ENCODE results near the gene PTTG1IP. TPM values are rescaled to one million over a fixed set of nuclear protein-coding genes. Genes with fewer than 3 reads are reported as not detected.

PTTG1IP gene
- total RNA-seq, 1 donor from 2014 or later, result 240 TPM

DNA sequence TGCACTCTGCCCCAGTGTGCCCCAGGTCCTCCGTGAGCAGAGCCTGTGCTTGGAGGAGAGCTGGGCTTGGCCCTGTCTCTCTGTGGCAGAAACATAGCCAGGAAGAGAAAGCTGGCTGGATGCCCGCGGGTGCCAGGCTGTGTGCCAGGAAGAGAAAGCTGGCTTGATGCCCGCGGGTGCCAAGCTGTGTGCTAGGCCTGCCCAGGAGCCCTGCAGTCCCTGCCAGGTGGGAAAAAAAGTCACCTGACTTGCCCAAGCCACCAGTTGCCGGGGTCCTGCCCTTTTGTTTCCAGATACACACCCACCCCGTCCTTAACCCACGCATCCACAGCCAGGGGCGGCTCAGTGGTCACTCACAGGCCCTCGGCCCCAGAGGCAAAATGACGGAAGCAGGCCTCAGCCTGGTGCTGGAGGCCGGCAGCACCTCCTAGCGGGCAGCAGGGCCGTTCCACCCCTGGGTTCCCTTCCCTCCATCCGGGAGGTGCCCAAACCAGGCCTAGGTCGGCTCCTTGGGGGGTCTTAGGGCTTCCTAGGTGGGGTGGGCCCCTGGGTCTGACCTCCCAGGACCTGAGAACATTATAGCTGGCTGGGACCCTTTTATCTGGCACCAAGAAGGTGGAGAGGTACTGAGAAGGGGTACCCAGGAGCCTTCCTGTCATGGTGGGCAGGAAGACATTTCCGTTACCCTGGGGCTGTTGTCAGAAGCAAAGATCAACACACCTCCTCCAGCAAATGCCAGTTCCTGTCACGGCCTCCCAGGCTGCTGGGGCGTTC, 38.1 kb upstream of the PTTG1IP start:
- Mint-ChIP-seq H3K4me3 (ENCODE audit: unreplicated experiment) (no peak overlapping the region), H3K4me1 (ENCODE audit: low read depth, unreplicated experiment) (peaks cover 1% of the 10 kb centered on the region), H3K36me3 (ENCODE audit: low read depth, unreplicated experiment) (no peaks in the 10 kb centered on the region), H3K27ac (ENCODE audit: unreplicated experiment) (no peak overlapping the region), H3K9me3 (ENCODE audit: unreplicated experiment) (no peaks in the 10 kb centered on the region), H3K27me3 (ENCODE audit: low read depth, unreplicated experiment) (peaks cover 59% of the 10 kb centered on the region)
- DNase-seq (ENCODE audit: low read depth), result no peak
- Histone ChIP-seq H3K4me3 (ENCODE audit: insufficient read depth, low read depth, low read length) (no peak overlapping the region), H3K9ac (ENCODE audit: low read length) (no peak overlapping the region), H2AFZ (ENCODE audit: low read depth, low read length) (no peak overlapping the region), H3K4me2 (ENCODE audit: low read length) (no peak overlapping the region), H3K36me3 (ENCODE audit: insufficient read depth, low read length) (no peaks in the 10 kb centered on the region), H3K9me3 (ENCODE audit: insufficient read depth, low read depth, low read length) (no peaks in the 10 kb centered on the region), H3K4me1 (ENCODE audit: insufficient read depth, low read length) (peaks cover 10% of the 10 kb centered on the region), H4K20me1 (ENCODE audit: insufficient read depth, low read length) (peaks cover 4% of the 10 kb centered on the region), H3K79me2 (ENCODE audit: insufficient read depth, low read length) (no peaks in the 10 kb centered on the region), H3K27me3 (ENCODE audit: insufficient read depth, low read length) (peaks cover 21% of the 10 kb centered on the region), H3K27ac (ENCODE audit: low read depth, low read length) (no peak overlapping the region)
- FAIRE-seq, result no peak
- no peak for TF ChIP-seq EZH2 (IDR thresholded peaks at IDR 0.05; ENCODE audit: insufficient read depth, low read length)
- TF ChIP-seq, protein P1, sequence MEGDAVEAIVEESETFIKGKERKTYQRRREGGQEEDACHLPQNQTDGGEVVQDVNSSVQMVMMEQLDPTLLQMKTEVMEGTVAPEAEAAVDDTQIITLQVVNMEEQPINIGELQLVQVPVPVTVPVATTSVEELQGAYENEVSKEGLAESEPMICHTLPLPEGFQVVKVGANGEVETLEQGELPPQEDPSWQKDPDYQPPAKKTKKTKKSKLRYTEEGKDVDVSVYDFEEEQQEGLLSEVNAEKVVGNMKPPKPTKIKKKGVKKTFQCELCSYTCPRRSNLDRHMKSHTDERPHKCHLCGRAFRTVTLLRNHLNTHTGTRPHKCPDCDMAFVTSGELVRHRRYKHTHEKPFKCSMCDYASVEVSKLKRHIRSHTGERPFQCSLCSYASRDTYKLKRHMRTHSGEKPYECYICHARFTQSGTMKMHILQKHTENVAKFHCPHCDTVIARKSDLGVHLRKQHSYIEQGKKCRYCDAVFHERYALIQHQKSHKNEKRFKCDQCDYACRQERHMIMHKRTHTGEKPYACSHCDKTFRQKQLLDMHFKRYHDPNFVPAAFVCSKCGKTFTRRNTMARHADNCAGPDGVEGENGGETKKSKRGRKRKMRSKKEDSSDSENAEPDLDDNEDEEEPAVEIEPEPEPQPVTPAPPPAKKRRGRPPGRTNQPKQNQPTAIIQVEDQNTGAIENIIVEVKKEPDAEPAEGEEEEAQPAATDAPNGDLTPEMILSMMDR (IDR thresholded peaks at IDR 0.05; ENCODE audit: insufficient read depth, low read depth, low read length), result no peak

DNA sequence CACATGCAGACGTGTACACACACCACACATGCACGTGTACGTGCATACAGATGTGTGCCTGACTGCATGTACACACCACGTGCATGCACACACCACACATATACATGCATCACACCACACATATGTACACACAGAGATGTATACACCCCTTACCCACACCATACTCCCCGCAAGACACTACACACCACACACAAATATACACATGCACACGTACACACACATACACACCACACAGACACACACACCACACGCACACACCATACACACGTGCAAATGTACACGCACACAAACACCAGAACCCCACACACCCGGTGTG, 37.5 kb upstream of the PTTG1IP start:
- peaks cover 24% of the 10 kb centered on the region for H3K27me3 ChIP-seq (ENCODE audit: insufficient read depth, low read length)
- no peak overlapping the region for H2AFZ ChIP-seq (ENCODE audit: low read depth, low read length)
- no peaks in the 10 kb centered on the region for H3K79me2 ChIP-seq (ENCODE audit: insufficient read depth, low read length)
- peaks cover 1% of the 10 kb centered on the region for H3K4me1 Mint-ChIP-seq (ENCODE audit: low read depth, unreplicated experiment)
- no peaks in the 10 kb centered on the region for H3K9me3 ChIP-seq (ENCODE audit: insufficient read depth, low read depth, low read length)
- no peak overlapping the region for H3K4me2 ChIP-seq (ENCODE audit: low read length)
- no peaks in the 10 kb centered on the region for H3K36me3 Mint-ChIP-seq (ENCODE audit: low read depth, unreplicated experiment)
- H3K27ac Mint-ChIP-seq (ENCODE audit: unreplicated experiment), result no peak overlapping the region
- DNase-seq (ENCODE audit: low read depth) (no peak), FAIRE-seq (no peak)
- peaks cover 4% of the 10 kb centered on the region for H4K20me1 ChIP-seq (ENCODE audit: insufficient read depth, low read length)
- H3K36me3 ChIP-seq (ENCODE audit: insufficient read depth, low read length), result no peaks in the 10 kb centered on the region
- H3K4me3 ChIP-seq (ENCODE audit: insufficient read depth, low read depth, low read length), result no peak overlapping the region
- H3K9ac ChIP-seq (ENCODE audit: low read length), result no peak overlapping the region
- no peak overlapping the region for H3K27ac ChIP-seq (ENCODE audit: low read depth, low read length)
- no peak overlapping the region for H3K4me3 Mint-ChIP-seq (ENCODE audit: unreplicated experiment)
- H3K4me1 ChIP-seq (ENCODE audit: insufficient read depth, low read length), result peaks cover 10% of the 10 kb centered on the region
- no peaks in the 10 kb centered on the region for H3K9me3 Mint-ChIP-seq (ENCODE audit: unreplicated experiment)
- TF ChIP-seq, protein P1 (IDR thresholded peaks at IDR 0.05; ENCODE audit: insufficient read depth, low read depth, low read length), result no peak
- H3K27me3 Mint-ChIP-seq (ENCODE audit: low read depth, unreplicated experiment), result peaks cover 61% of the 10 kb centered on the region

All from astrocyte (in vitro differentiated cells and primary cell).